HepG2 (cell line): Measurements from ENCODE around the gene PRXL2B. TPM values are rescaled to one million over a fixed set of nuclear protein-coding genes. Genes with fewer than 3 reads are reported as not detected.

ENCODE experiments used
- AGO1 ChIP-seq: fragments of 200-400 bp; formaldehyde crosslinking; IDR thresholded peaks from 2 replicates; pipeline ENCODE4 v1.6.1; 2017; ENCODE audit warnings: mild to moderate bottlenecking, low read depth, low read length, moderate library complexity; ENCODE audit not compliant: poor library complexity, severe bottlenecking
- AGO2 ChIP-seq: fragments of 200-400 bp; formaldehyde crosslinking; optimal IDR thresholded peaks from 2 replicates; pipeline ENCODE3; 2017; ENCODE audit warnings: mild to moderate bottlenecking, low read depth, low read length, moderate library complexity
- ARNTL ChIP-seq: sonication (generic); formaldehyde crosslinking; IDR thresholded peaks from 2 replicates; pipeline ENCODE4 v1.4.0; 2020; ENCODE audit warnings: mild to moderate bottlenecking, missing genetic modification reagents
- DR1 ChIP-seq: sonication (generic); formaldehyde crosslinking; IDR thresholded peaks from 2 replicates; pipeline ENCODE4 v1.8.0; 2021; ENCODE audit warnings: mild to moderate bottlenecking, missing genetic modification reagents, inconsistent platforms
- FOXA1 ChIP-seq, 2 experiments: fragments of 450-650 bp in 1 of 2; sonication (generic) in 1 of 2; formaldehyde crosslinking in 1 of 2; IDR thresholded peaks; 2 replicates each; pipeline versions ENCODE4 v1.4.0 to v1.6.1; 2016 to 2020; ENCODE audit warnings: missing genetic modification reagents in 1 of 2
- FUBP1 ChIP-seq: sonication (generic); formaldehyde crosslinking; IDR thresholded peaks from 2 replicates; pipeline ENCODE4 v1.5.1; 2020; ENCODE audit warnings: missing genetic modification reagents, mild to moderate bottlenecking, borderline replicate concordance
- KDM2A ChIP-seq: sonication (generic); formaldehyde crosslinking; IDR thresholded peaks from 2 replicates; pipeline ENCODE4 v1.4.0; 2020; ENCODE audit warnings: low read depth, missing genetic modification reagents, borderline replicate concordance
- MBD4 ChIP-seq: IDR thresholded peaks from 2 replicates; pipeline ENCODE4 v1.6.1; 2012; ENCODE audit warnings: low read length, inconsistent platforms, borderline replicate concordance
- NR0B2 ChIP-seq: sonication (generic); formaldehyde crosslinking; IDR thresholded peaks from 2 replicates; pipeline ENCODE4 v1.4.0; 2020; ENCODE audit warnings: mild to moderate bottlenecking, missing genetic modification reagents
- REST ChIP-seq, 2 experiments: IDR thresholded peaks; 2 replicates each; pipeline ENCODE4 v1.6.1; 2011 to 2012; ENCODE audit warnings: low read length in 2 of 2, borderline replicate concordance in 1 of 2, low read depth in 1 of 2, mild to moderate bottlenecking in 1 of 2, moderate library complexity in 1 of 2
- SP1 ChIP-seq, 2 experiments: fragments of 450-650 bp in 1 of 2; sonication (generic) in 1 of 2; formaldehyde crosslinking in 1 of 2; IDR thresholded peaks; 2 replicates each; pipeline versions ENCODE4 v1.4.0 to v1.6.1; 2016 to 2020; ENCODE audit warnings: missing genetic modification reagents in 1 of 2
- ZBTB10 ChIP-seq: sonication (generic); formaldehyde crosslinking; IDR thresholded peaks from 2 replicates; pipeline ENCODE4 v1.4.0; 2020; ENCODE audit warnings: missing genetic modification reagents, borderline replicate concordance
- ZBTB2 ChIP-seq: sonication (generic); formaldehyde crosslinking; IDR thresholded peaks from 2 replicates; pipeline ENCODE4 v1.8.0; 2022; ENCODE audit warnings: low read depth, missing genetic modification reagents
- ZNF256 ChIP-seq: sonication (generic); formaldehyde crosslinking; conservative IDR thresholded peaks from 2 replicates; pipeline ENCODE4 v1.4.0; 2020; ENCODE audit warnings: missing genetic modification reagents
- ZNF274 ChIP-seq: sonication (generic); formaldehyde crosslinking; IDR thresholded peaks from 2 replicates; pipeline ENCODE4 v1.5.1; 2020; ENCODE audit warnings: mild to moderate bottlenecking, missing genetic modification reagents
- ZNF747 ChIP-seq: sonication (generic); formaldehyde crosslinking; IDR thresholded peaks from 2 replicates; pipeline ENCODE4 v1.8.1; 2023; ENCODE audit warnings: missing genetic modification reagents, mild to moderate bottlenecking, borderline replicate concordance
- polyA plus RNA-seq, 8 experiments: library from polyadenylated mRNA; depleted of rRNA in 3 of 8; stranded (reverse) in 7 of 8; unstranded in 1 of 8; fragments of >200 nt; fragmentation: Illumina TruSeq in 4 of 8; extraction: Trizol in 4 of 8; gene quantifications; 2 replicates each; pipeline versions ENCODE4 v1.2.1 to v1.2.3, GENCODE V29; 2011 to 2016; ENCODE audit warnings: low read depth in 4 of 8, missing spikeins in 1 of 8, mixed read lengths in 1 of 8; ENCODE audit not compliant: insufficient read depth in 1 of 8
- total RNA-seq, 5 experiments: library from RNA; depleted of rRNA; stranded (reverse); fragments of >200 nt; fragmentation: Illumina TruSeq; extraction: Trizol; gene quantifications; 2 replicates each; pipeline ENCODE4 v1.2.3, GENCODE V29; 2016; ENCODE audit warnings: low read depth in 1 of 5

PRXL2B gene
- total and polyA plus RNA-seq, 2 of the 13 experiments (the other 11 are each of a cell fraction or from before 2014, with no cell fraction given), result 16.8 to 22.1 TPM

- TF ChIP-seq SP1 (IDR thresholded peaks at IDR 0.05), result no peak
- TF ChIP-seq SP1 (CRISPR knock-in tag; IDR thresholded peaks at IDR 0.05), result no peak
- TF ChIP-seq ZNF747 (CRISPR knock-in tag), result no peak
- no peak for TF ChIP-seq FUBP1 (CRISPR knock-in tag)
- no peak for TF ChIP-seq FOXA1 (IDR thresholded peaks at IDR 0.05)
- no peak for TF ChIP-seq FOXA1 (CRISPR knock-in tag; IDR thresholded peaks at IDR 0.05)
- peak; percentile 58 for TF ChIP-seq AGO1
- TF ChIP-seq ZNF274 (CRISPR knock-in tag), result no peak
- no peak for TF ChIP-seq ZBTB10 (CRISPR knock-in tag)
- no peak for TF ChIP-seq NR0B2 (CRISPR knock-in tag)
- TF ChIP-seq MBD4, result no peak
- peak; percentile 2 for TF ChIP-seq AGO2
- no peak for TF ChIP-seq DR1 (CRISPR knock-in tag)
- no peak for TF ChIP-seq ARNTL
- no peak for TF ChIP-seq REST (IDR thresholded peaks at IDR 0.05; ENCODE audit: borderline replicate concordance in 1 of 2, low read depth in 1 of 2, low read length in 2 of 2)
- TF ChIP-seq ZBTB2 (CRISPR knock-in tag), result no peak
- peak; percentile 19; the same call in 1 of the 2 replicates for TF ChIP-seq KDM2A (CRISPR knock-in tag)
- no peak for TF ChIP-seq ZNF256
Measured at GRCh38 chr1:2564815-2565374, 21.7 kb upstream of the PRXL2B start (continued).
